Measurements from ENCODE around the gene FGFR3. TPM values are rescaled to one million over a fixed set of nuclear protein-coding genes. Genes with fewer than 3 reads are reported as not detected.

Gene FGFR3
- total and polyA plus RNA-seq, 2 of the 8 experiments (the other 6 are each of a cell fraction or from before 2014, with no cell fraction given): 9.0 to 19.5 TPM

- no peak for FAIRE-seq
- Histone ChIP-seq H3K27me3 (replicated peaks in 1 of 4; ENCODE audit: control insufficient read depth in 3 of 4, extremely low read depth in 1 of 4, insufficient read depth in 3 of 4, low read length in 3 of 4) (peaks cover 24 to 37% (median 33%) of the 10 kb centered on the region in 4 experiments), H3K79me1 (ENCODE audit: low read depth, low read length) (peaks cover 20% of the 10 kb centered on the region), H2AFZ (ENCODE audit: low read length) (no peak overlapping the region), H3K4ac (replicated peaks; ENCODE audit: insufficient read length, low read depth, low read length) (no peak overlapping the region), H2BK5ac (ENCODE audit: low read depth, low read length) (no peak overlapping the region), H3K9me3 (ENCODE audit: insufficient read depth in 2 of 2, low read depth in 1 of 2, low read length in 1 of 2) (no peaks in the 10 kb centered on the region), H4K91ac (replicated peaks; ENCODE audit: insufficient read length, low read length) (no peak overlapping the region), H3K79me2 (ENCODE audit: control insufficient read depth in 1 of 2, insufficient read depth in 2 of 2, low read length in 2 of 2) (peaks cover 0 to 30% of the 10 kb centered on the region in 2 experiments; a peak in 3 of 4 replicates), H4K8ac (ENCODE audit: extremely low read depth, insufficient read depth, low read length) (no peak overlapping the region), H3K4me2 (ENCODE audit: insufficient read depth in 1 of 2, low read depth in 2 of 2, low read length in 2 of 2) (peak overlapping the region; percentile 91 to 99), H2BK120ac (replicated peaks; ENCODE audit: low read depth, low read length) (no peak overlapping the region), H3K18ac (ENCODE audit: extremely low read depth, low read length) (no peak overlapping the region), H3K56ac (replicated peaks; ENCODE audit: insufficient read length, low read depth, low read length) (no peak overlapping the region), H3K23ac (ENCODE audit: insufficient read length) (no peak overlapping the region), H3K4me3 (ENCODE audit: extremely low read depth in 1 of 4, insufficient read depth in 2 of 4, low read depth in 3 of 4, low read length in 4 of 4) (peak overlapping the region; percentile 61 to 79 (median 72)), H3K23me2 (ENCODE audit: low read depth, low read length) (peaks cover 12% of the 10 kb centered on the region), H2BK20ac (ENCODE audit: low read length) (no peak overlapping the region), H2BK12ac (ENCODE audit: low read depth, low read length) (no peak overlapping the region), H4K5ac (ENCODE audit: insufficient read length, low read depth, low read length) (no peak overlapping the region), H3K9ac (replicated peaks in 1 of 4; ENCODE audit: extremely low read depth in 1 of 4, low read depth in 3 of 4, low read length in 3 of 4) (no peak overlapping the region), H2AK5ac (ENCODE audit: low read depth, low read length) (no peak overlapping the region), H3K27ac (ENCODE audit: low read depth, low read length) (no peak overlapping the region), H4K20me1 (replicated peaks in 1 of 2; ENCODE audit: control insufficient read depth in 1 of 2, insufficient read depth in 2 of 2, low read length in 2 of 2) (peaks cover 26 to 36% of the 10 kb centered on the region in 2 experiments), H3K36me3 (ENCODE audit: control insufficient read depth in 2 of 4, insufficient read depth in 4 of 4, low read length in 3 of 4) (no peaks in the 10 kb centered on the region; a peak in 1 of 8 replicates), H3K14ac (ENCODE audit: insufficient read length) (no peak overlapping the region), H3K4me1 (replicated peaks in 1 of 4; ENCODE audit: control insufficient read depth in 3 of 4, insufficient read depth in 4 of 4, low read length in 3 of 4) (peaks cover 0 to 14% (median 7%) of the 10 kb centered on the region in 4 experiments; a peak in 5 of 7 replicates), H2BK15ac (ENCODE audit: low read length) (no peak overlapping the region)
- CTCF ChIA-PET (ENCODE audit: partially characterized antibody): interaction anchor here (0.7 to 1.4 kb wide), 5 partner anchors 21 to 202 kb away, joined by 3 to 16 read pairs (median 3); no protein-coding TSS in a partner anchor
- DNase-seq (ENCODE audit: low read depth in 1 of 2, low spot score in 2 of 2): no peak
- POLR2A ChIA-PET (ENCODE audit: partially characterized antibody): interaction anchor here (0.6 to 0.8 kb wide), 2 partner anchors 206 to 669 kb away, joined by 3 read pairs; no protein-coding TSS in a partner anchor
- no peak for TF ChIP-seq ATF2 (IDR thresholded peaks at IDR 0.05; ENCODE audit: low read length)
- TF ChIP-seq SAP30 (IDR thresholded peaks at IDR 0.05; ENCODE audit: insufficient read depth, insufficient replicate concordance, low read length): no peak
- TF ChIP-seq HDAC6 (IDR thresholded peaks at IDR 0.05; ENCODE audit: low read depth, low read length): no peak
- TF ChIP-seq SIRT6 (IDR thresholded peaks at IDR 0.05; ENCODE audit: low read length): no peak
- 67% methylated on average over 1 of the region's 1 CpG; no CpG with 5 or more reads in 1 of the 2 experiments for WGBS, 2 experiments (ENCODE audit: extremely low coverage in 1 of 2, insufficient coverage in 1 of 2, insufficient read length in 1 of 2, insufficient replicate concordance in 2 of 2, low coverage in 1 of 2, low lambda C conversion rate in 2 of 2, missing lambda C conversion rate in 1 of 2)
Measured at GRCh38 chr4:1854752-1855151, 61.7 kb downstream of the FGFR3 start.

Measured in H1 (cell line).